DMS79 (cell line): ENCODE data around the gene ZNF385C.
A peak's percentile ranks its signal among the peaks of the same experiment; 100 is the strongest.
"Not testable (repeated sequence)": the region's sequence is repeated elsewhere in the genome, so short reads cannot be mapped to it uniquely, and the experiment has no call there.

Experiments used
- DNase-seq: peaks from one replicate; lab custom pipeline; 2025; lab: John Stamatoyannopoulos, UW

ZNF385C gene, protein sequence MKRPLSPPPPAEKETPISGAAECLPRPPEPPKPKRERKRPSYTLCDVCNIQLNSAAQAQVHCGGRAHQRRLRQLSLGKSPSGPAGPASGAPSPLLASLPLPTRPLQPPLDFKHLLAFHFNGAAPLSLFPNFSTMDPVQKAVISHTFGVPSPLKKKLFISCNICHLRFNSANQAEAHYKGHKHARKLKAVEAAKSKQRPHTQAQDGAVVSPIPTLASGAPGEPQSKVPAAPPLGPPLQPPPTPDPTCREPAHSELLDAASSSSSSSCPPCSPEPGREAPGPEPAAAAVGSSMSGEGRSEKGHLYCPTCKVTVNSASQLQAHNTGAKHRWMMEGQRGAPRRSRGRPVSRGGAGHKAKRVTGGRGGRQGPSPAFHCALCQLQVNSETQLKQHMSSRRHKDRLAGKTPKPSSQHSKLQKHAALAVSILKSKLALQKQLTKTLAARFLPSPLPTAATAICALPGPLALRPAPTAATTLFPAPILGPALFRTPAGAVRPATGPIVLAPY

DNA sequence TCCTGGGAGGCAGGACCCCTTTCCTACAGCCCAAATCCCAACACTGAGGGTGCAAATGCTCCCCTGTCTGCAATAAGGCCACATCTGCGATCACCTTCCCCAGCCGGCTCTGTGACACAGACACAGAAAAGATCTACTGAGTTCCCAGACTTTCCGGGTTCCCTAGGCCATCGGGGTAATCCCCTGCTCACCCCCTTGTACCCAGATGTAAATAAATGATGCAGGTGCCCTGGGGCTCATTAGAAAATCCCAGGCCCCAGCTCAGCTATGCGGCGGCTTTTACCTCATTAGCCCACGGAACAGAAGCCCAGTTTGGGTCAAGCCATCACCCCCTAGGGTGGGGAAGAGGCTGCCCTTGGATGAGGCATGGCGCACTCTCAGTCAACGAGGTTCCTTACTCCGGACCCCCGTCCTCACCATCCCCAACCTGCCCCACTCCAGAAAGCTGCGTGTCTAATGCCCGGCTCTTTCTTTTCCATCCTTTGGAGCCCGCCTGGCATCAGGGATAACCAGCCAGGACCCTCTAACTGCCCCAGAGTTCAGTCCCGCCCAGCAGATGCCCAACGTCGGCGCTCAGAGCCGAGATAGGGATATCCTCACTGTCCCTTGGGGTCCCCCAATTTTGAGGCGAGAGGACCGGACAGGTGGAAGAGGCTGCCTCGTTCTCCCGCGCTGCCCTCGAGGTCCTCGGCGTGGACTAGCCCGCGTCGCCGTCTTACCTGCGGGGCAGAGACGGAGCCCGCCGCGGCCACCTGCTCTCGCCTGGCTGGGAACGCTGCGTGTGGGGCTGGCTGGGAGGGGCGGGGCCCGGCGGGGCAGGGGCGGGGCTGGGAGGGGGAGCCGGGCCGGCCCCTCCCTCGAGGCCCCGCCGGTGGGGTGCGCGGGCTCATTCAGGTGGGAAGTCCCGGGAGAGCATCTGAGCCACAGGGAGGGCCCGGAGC is at the start of gene ZNF385C:
Gene ZNF385C, minus strand, starts transcription at position 783 of the 941 bp plus-strand sequence. CDS start 35,417 bp downstream, outside the sequence.
- DNase-seq: peak; percentile 8

- no peak for DNase-seq
Measured at GRCh38 chr17:42146911-42147607, 48.8 kb upstream of the ZNF385C start.

- not testable (repeated sequence) for DNase-seq
Measured at GRCh38 chr17:42143138-42143537, 44.9 kb upstream of the ZNF385C start.

DNA sequence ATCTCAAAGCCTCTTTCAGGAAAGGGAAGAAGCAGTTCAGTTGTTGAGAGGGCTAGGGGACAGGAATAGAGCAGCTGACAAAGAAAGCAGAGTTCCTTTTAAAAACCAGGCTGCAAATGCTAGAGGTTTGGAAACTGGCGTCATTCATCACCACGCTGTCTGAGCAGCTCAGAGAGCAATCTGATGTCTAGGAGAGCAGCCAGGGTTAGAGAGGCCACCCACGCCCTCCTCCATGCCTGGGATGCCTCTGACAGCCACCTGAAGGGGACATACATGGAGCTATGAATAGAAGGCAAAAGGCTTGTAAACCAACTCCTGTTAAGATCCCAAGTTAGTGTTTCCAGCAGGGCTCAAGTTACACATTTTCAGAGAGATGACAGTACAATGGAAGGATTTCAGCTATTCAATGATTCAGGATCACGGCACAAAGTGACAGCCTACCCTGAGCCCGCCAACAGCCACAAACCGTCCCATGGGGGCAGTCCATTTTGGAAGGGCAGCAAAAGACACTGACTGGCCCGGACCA is 44.2 kb upstream of the ZNF385C start:
- DNase-seq: no peak

DNA sequence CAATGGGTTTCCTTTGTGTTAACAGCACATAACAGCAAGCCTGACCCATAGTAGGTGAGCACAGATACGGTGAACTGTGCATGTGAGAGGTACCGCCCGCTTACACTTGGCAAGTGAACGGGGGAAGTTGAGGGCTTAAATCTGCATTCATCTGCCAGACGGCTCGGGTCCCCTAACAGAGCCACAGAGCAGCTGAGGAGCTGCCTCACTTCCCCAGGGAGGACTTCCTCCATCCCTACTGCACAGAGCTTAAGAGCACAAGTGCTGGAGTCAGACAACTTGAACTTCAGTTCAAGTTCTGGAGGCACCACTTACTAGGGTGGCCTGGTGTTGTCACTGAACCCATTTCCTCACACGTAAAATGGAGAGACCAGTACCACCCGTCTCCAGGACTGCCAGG is 43.1 kb upstream of the ZNF385C start:
- DNase-seq: no peak

DNA sequence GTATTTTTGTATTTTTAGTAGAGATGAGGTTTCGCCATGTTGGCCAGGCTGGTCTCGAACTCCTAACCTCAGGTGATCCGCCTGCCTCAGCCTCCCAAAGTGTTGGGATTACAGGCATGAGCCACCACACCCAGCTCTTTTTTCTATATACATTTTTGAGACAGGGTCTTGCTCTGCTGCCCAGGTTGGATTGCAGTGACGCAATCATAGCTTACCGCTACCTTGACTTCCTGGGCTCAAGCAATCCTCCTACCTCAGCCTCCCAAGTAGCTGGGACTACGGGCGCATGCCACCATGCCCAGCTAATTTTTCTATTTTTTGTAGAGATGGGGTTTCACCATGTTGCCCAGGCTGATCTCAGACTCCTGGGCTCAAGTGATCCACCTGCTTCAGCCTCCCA is 42.4 kb upstream of the ZNF385C start:
- not testable (repeated sequence) for DNase-seq

- DNase-seq: no peak
Measured at GRCh38 chr17:42138749-42139492, 40.6 kb upstream of the ZNF385C start.

GRCh38 chr17:42136654-42137051 is 38.4 kb upstream of the ZNF385C start:
- no peak for DNase-seq

DNA sequence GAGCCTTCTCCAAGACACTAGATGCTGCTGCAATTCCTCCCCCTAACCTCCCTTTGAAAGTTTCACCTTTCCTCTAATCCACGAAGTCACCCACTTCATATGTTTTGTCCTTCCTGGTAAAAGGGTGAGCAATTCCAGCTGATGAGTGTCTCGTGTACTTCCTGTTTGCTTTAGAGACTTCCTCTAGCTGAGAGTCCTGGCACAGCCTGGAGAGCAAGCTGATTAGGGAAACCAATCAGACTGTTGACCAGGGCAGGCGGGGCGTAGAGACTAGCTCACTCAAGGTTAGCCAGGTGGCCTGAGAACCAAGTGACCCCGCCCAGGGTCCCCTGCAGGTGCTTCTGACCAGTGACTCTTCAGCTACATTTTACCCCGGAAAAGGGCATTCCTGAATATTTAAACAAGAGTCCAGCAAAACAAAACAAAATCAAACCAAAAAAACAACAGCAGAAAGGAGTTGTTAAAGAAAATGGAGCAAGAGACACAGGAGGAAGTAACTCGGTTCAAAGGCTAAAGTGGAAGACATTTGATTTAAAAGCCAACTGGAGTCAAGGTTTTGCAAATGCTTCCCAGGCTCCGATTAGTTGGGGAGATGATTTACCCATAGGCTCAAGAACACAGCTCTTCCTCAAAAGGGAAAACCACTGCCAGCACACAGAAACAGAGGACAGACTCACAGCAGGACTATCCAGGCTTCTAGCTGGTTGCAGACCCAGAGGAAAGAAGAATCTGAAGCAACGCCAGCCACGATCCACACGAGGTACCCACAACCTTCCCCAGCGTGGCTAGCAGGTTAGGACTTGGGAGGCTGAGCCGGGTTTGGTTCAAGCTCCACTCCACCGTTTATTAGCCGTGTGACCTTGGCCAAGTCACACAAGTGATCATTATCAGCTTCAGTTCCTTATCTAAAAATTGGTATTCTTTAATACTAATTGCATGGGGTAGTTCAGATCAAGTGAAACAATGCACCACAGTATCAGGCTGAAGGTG is 37.7 kb upstream of the ZNF385C start:
- no peak for DNase-seq

- no peak for DNase-seq
Measured at GRCh38 chr17:42135151-42135550, 36.9 kb upstream of the ZNF385C start.

DNA sequence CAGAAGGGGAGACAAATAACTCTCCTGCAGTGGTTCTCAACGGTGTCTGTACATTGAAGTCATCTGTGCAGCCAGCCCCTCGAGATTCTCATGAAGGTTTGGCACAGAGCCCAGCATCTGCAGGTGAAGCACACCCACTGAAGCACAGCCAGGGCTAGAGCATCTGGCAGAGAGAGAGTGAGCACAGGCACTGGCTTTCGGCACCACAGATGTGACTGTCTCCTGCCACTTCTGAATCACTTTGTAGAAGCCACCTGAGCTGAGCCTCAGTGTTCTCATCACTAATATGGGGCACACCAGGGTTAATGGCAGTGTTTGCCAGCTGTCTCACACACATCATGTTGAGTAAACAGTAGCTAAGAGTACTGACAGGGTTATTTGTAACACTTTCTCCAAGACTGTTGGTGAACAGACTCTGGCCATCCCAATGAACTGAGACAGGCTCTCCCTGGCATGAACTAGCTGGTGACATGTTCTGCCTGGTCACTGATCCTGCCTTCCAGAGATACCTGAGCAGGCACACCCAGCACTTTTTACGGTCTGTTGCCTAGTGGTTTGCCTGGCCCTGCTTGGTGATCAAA is 35.3 kb upstream of the ZNF385C start:
- DNase-seq: peak; percentile 93

DNA sequence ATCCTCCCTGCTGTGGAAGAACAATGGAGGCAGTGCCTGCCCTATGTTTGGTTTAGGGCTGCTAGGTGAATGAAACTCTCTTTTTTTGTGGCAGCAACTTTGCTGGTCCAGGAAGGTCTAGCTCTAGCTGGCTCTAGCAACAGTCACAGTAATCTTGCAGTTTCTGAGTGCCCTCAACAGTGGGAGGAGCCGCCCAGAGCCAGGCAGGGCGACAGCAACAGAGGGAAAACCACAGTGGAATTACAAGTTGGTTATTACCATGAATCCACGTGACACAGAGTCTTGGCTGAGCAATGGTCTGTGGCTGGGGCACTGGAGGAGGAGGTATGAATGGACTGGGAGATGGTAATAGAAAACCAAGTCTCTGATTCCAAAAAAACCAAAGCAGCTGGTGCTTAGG is 34.7 kb upstream of the ZNF385C start:
- DNase-seq: peak; percentile 93

GRCh38 chr17:42131981-42132432 is 33.7 kb upstream of the ZNF385C start:
- DNase-seq: no peak

- no peak for DNase-seq
Measured at GRCh38 chr17:42131232-42131631, 33.0 kb upstream of the ZNF385C start.

GRCh38 chr17:42130310-42130936 is 32.1 kb upstream of the ZNF385C start:
- no peak for DNase-seq

- no peak for DNase-seq
Measured at GRCh38 chr17:42129109-42129837, 31.0 kb upstream of the ZNF385C start.

GRCh38 chr17:42127414-42127813 is 29.1 kb upstream of the ZNF385C start:
- no peak for DNase-seq

GRCh38 chr17:42126836-42127235 is 28.6 kb upstream of the ZNF385C start:
- DNase-seq: no peak
